A549 (cell line): Measurements from ENCODE around the gene MAD1L1. TPM values are rescaled to one million over a fixed set of nuclear protein-coding genes. Genes with fewer than 3 reads are reported as not detected.

ENCODE experiments used
- ATAC-seq, 2 experiments: fragments of 200-7000 bp in 1 of 2; fragments of >200 bp in 1 of 2; cut with Nextera tagmentation in 1 of 2; cut with Tn5 transposase in 1 of 2; 3 replicates each; pipeline versions ENCODE4 v1.8.0 to v1.9.1; 2018 to 2020; ENCODE audit warnings: mild to moderate bottlenecking in 1 of 2, moderate library complexity in 1 of 2
- CTCF ChIA-PET: fragments of 300-600 bp; sonication (Branson Sonifier 250); formaldehyde crosslinking; extraction: SDS; loops from one replicate; lab custom pipeline; 2021; ENCODE audit warnings: antibody characterized with exemption, inconsistent platforms; lab: Yijun Ruan, JAX
- POLR2A ChIA-PET: fragments of 350-600 bp; formaldehyde crosslinking; extraction: SDS; loops from one replicate; lab custom pipeline; 2021; ENCODE audit warnings: antibody characterized with exemption, inconsistent platforms; lab: Yijun Ruan, JAX
- DNase-seq, 2 experiments: peaks; one replicate each; pipeline versions ENCODE4 v3.0.0 to v3.0.0-alpha.2; 2011 to 2016; ENCODE audit warnings: low read depth in 1 of 2, low spot score in 1 of 2
- FAIRE-seq: peaks from 2 replicates; lab custom pipeline; 2011; peaks lifted over from hg19 to GRCh38; lab: Jason Lieb, UNC
- H3K27ac ChIP-seq, 2 experiments: fragments of >200 bp; sonication (Bioruptor Twin); formaldehyde crosslinking; 3 replicates each; pipeline ENCODE4 v1.5.1; 2016 to 2017
- H3K4me1 ChIP-seq: fragments of >200 bp; sonication (Bioruptor Twin); formaldehyde crosslinking; 3 replicates; pipeline ENCODE4 v1.6.1; 2016
- H3K4me2 ChIP-seq: fragments of >200 bp; sonication (Bioruptor Twin); formaldehyde crosslinking; 3 replicates; pipeline ENCODE4 v1.6.1; 2016
- H3K4me3 ChIP-seq: fragments of >200 bp; sonication (Bioruptor Twin); formaldehyde crosslinking; 3 replicates; pipeline ENCODE4 v1.5.1; 2016
- H3K9me3 ChIP-seq: fragments of >200 bp; sonication (Bioruptor Twin); formaldehyde crosslinking; 3 replicates; pipeline ENCODE4 v1.6.1; 2016
- CBX8 ChIP-seq: fragments of 200-600 bp; sonication (generic); IDR thresholded peaks from 2 replicates; pipeline ENCODE4 v1.6.1; 2016
- EHMT2 ChIP-seq: fragments of 200-600 bp; sonication (generic); IDR thresholded peaks from 2 replicates; pipeline ENCODE4 v1.6.1; 2016; ENCODE audit warnings: antibody characterized with exemption, low read depth, mild to moderate bottlenecking, moderate library complexity
- GATA3 ChIP-seq: IDR thresholded peaks from 2 replicates; pipeline ENCODE4 v1.6.1; 2012; ENCODE audit warnings: borderline replicate concordance
- HOXA7 ChIP-seq: fragments of 250-450 bp; sonication (Bioruptor Pico); IDR thresholded peaks from 2 replicates; pipeline ENCODE4 v1.5.0; 2020; ENCODE audit warnings: mild to moderate bottlenecking, moderate library complexity
- KDM5A ChIP-seq: fragments of 200-600 bp; sonication (generic); IDR thresholded peaks from 2 replicates; pipeline ENCODE4 v1.6.1; 2016; ENCODE audit warnings: antibody characterized with exemption, mild to moderate bottlenecking
- MAZ ChIP-seq: fragments of 150-350 bp; IDR thresholded peaks from 2 replicates; pipeline ENCODE4 v1.6.1; 2014; ENCODE audit warnings: antibody characterized with exemption, low read depth, low read length, borderline replicate concordance
- PHF8 ChIP-seq: fragments of 200-600 bp; sonication (generic); IDR thresholded peaks from 2 replicates; pipeline ENCODE4 v1.6.1; 2016; ENCODE audit warnings: low read depth, mild to moderate bottlenecking, antibody characterized with exemption, moderate library complexity, borderline replicate concordance
- POLR2AphosphoS2 ChIP-seq: conservative IDR thresholded peaks from 2 replicates; pipeline ENCODE4 v1.6.1; 2012; ENCODE audit warnings: low read length, improper control_type of control experiment, inconsistent platforms
- SREBF2 ChIP-seq: fragments of 450-650 bp; IDR thresholded peaks from 2 replicates; pipeline ENCODE4 v1.6.1; 2014; ENCODE audit warnings: mild to moderate bottlenecking, moderate library complexity
- ZC3H11A ChIP-seq: fragments of 450-650 bp; IDR thresholded peaks from 2 replicates; pipeline ENCODE4 v1.6.1; 2014; ENCODE audit warnings: antibody characterized with exemption, mild to moderate bottlenecking
- ZNF302 ChIP-seq: fragments of 250-450 bp; sonication (Bioruptor Pico); IDR thresholded peaks from 2 replicates; pipeline ENCODE4 v1.9.0; 2021; ENCODE audit warnings: inconsistent platforms, mild to moderate bottlenecking, moderate library complexity
- WGBS: methylation state at CpG from one replicate; pipeline ENCODE4 v1.1.6; 2017; ENCODE audit errors: missing lambda C conversion rate; 5-methylcytosine and 5-hydroxymethylcytosine counted together
- polyA plus RNA-seq, 4 experiments: library from polyadenylated mRNA; depleted of rRNA in 3 of 4; stranded (reverse); fragments of >200 nt; fragmentation: RNase III in 1 of 4; extraction: RNeasy Plus Mini Kit Qiagen cat#74134 plus additional on column Dnase treatment in 1 of 4; gene quantifications; 2 replicates in 3 of 4; 3 replicates in 1 of 4; pipeline ENCODE4 v1.2.3, GENCODE V29; 2011 to 2017
- TF ChIP-seq, protein P1 (sequence below): IDR thresholded peaks from 2 replicates; pipeline ENCODE4 v1.6.1; 2012
- TF ChIP-seq, protein P2 (sequence below): fragments of 250-450 bp; sonication (Bioruptor Pico); IDR thresholded peaks from 2 replicates; pipeline ENCODE4 v1.5.0; 2021; ENCODE audit warnings: mild to moderate bottlenecking, moderate library complexity, borderline replicate concordance
- TF ChIP-seq, protein P3 (sequence below): fragments of 150-350 bp; IDR thresholded peaks from 2 replicates; pipeline ENCODE4 v1.6.1; 2014; ENCODE audit warnings: low read depth, mild to moderate bottlenecking, low read length
- TF ChIP-seq, protein P4 (sequence below): fragments of >200 bp; sonication (Bioruptor Twin); formaldehyde crosslinking; IDR thresholded peaks from 2 replicates; pipeline ENCODE4 v1.6.1; 2016
- TF ChIP-seq, protein P5 (sequence below): IDR thresholded peaks from 2 replicates; pipeline ENCODE4 v1.6.1; 2012; ENCODE audit warnings: low read depth, borderline replicate concordance
- TF ChIP-seq, protein P6 (sequence below): IDR thresholded peaks from 2 replicates; pipeline ENCODE4 v1.6.1; 2012

Gene MAD1L1
- polyA plus RNA-seq, 2 of the 4 experiments (the other 2 are of a cell fraction): 13.6 to 16.6 TPM

DNA sequence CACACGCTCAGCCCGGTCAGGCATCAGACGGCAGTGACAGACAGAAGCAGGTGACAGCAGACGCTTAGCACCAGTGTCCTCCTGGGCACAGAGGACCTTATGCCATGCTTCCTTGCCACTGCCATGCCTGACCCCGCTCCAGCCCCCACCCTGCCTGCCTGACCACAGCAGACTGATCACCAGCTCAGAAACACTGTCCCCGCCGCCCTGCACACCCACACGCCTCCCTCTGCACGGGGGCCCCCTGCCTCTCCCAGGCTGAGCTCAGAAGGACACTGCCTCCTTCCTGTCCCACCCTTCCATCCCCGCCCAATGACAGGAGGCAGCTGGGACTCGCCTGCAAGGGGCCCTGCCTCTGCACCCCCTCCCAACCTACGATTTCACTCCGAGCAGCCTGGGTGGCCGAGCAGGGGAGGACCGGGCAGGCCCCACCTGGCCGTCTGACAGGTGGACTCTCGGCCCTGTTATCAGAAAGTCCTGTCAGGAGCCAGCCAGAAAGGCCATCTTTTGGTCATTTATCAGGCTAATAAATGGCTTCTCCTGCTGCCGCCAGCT lies 379.2 kb downstream of the MAD1L1 start:
- WGBS: 86% methylated on average over 16 of the region's 18 CpGs
- ATAC-seq (no peak), FAIRE-seq (no peak), DNase-seq (no peak)
- Histone ChIP-seq H3K4me2 (no peak overlapping the region), H3K4me1 (no peaks in the 10 kb centered on the region), H3K9me3 (no peaks in the 10 kb centered on the region), H3K27ac (no peak overlapping the region), H3K4me3 (no peak overlapping the region)
- TF ChIP-seq MAZ: no peak
- TF ChIP-seq, protein P1, sequence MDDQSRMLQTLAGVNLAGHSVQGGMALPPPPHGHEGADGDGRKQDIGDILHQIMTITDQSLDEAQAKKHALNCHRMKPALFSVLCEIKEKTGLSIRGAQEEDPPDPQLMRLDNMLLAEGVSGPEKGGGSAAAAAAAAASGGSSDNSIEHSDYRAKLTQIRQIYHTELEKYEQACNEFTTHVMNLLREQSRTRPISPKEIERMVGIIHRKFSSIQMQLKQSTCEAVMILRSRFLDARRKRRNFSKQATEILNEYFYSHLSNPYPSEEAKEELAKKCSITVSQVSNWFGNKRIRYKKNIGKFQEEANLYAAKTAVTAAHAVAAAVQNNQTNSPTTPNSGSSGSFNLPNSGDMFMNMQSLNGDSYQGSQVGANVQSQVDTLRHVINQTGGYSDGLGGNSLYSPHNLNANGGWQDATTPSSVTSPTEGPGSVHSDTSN: no peak
- TF ChIP-seq, protein P2, sequence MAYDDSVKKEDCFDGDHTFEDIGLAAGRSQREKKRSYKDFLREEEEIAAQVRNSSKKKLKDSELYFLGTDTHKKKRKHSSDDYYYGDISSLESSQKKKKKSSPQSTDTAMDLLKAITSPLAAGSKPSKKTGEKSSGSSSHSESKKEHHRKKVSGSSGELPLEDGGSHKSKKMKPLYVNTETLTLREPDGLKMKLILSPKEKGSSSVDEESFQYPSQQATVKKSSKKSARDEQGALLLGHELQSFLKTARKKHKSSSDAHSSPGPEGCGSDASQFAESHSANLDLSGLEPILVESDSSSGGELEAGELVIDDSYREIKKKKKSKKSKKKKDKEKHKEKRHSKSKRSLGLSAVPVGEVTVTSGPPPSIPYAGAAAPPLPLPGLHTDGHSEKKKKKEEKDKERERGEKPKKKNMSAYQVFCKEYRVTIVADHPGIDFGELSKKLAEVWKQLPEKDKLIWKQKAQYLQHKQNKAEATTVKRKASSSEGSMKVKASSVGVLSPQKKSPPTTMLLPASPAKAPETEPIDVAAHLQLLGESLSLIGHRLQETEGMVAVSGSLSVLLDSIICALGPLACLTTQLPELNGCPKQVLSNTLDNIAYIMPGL (CRISPR knock-in tag): no peak
- TF ChIP-seq SREBF2: no peak
- POLR2A ChIA-PET: no interaction called here
- CTCF ChIA-PET: no interaction called here

DNA sequence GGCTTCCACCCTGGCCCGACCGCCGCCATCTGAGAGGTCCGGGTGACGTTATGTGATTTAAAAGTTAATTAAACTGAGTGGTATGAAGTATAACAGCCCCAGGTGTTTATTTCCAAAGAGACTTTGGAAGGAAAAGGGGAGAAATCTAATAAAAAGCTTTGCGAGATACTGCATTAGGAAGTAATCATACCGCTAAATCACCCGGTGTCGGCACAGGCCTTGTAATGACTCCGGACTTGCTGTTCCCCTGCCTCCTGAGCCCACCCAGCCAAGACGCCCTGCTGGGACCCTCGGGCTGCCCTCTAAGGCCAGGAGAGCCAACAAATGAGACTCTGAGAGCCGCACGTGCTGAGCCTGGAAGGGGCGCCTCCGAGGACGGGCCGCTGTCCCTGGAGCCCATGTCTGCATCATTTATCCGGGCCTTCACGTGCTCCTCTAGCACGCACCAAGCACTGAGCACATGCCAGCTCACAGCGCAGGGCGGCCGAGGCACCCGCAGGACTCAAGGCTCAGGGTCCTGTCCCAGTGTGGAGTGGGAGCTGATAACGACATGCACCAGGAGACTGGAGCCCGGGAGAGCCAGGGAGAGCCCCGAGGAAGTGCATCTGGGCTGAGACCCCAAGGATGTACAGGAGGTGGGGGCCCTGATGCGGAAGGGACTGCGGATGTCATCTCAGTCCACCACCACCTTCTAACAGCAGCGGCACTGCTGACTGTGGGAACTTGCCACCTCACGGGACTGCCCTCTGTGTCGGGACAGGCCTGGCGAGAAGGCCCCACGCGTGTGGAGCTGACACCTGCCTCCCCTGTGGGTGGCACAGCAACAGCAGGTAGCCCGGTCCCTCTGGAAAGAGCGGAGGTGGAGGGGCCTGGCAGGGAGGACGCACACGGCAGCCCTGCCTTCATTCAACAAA lies 380.0 kb downstream of the MAD1L1 start:
- WGBS: 87% methylated on average over 39 of the region's 40 CpGs
- no peak for ATAC-seq

More for the DNA sequence above, 380.0 kb downstream of the MAD1L1 start:
- TF ChIP-seq, protein P3, sequence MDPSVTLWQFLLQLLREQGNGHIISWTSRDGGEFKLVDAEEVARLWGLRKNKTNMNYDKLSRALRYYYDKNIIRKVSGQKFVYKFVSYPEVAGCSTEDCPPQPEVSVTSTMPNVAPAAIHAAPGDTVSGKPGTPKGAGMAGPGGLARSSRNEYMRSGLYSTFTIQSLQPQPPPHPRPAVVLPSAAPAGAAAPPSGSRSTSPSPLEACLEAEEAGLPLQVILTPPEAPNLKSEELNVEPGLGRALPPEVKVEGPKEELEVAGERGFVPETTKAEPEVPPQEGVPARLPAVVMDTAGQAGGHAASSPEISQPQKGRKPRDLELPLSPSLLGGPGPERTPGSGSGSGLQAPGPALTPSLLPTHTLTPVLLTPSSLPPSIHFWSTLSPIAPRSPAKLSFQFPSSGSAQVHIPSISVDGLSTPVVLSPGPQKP: no peak
- TF ChIP-seq, protein P4, sequence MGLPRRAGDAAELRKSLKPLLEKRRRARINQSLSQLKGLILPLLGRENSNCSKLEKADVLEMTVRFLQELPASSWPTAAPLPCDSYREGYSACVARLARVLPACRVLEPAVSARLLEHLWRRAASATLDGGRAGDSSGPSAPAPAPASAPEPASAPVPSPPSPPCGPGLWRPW: no peak
- TF ChIP-seq EHMT2 (no peak), KDM5A (no peak), HOXA7 (CRISPR knock-in tag) (no peak), GATA3 (no peak), ZC3H11A (no peak), CBX8 (no peak), ZNF302 (CRISPR knock-in tag) (no peak), PHF8 (no peak), POLR2AphosphoS2 (no peak)
- TF ChIP-seq, protein P5, sequence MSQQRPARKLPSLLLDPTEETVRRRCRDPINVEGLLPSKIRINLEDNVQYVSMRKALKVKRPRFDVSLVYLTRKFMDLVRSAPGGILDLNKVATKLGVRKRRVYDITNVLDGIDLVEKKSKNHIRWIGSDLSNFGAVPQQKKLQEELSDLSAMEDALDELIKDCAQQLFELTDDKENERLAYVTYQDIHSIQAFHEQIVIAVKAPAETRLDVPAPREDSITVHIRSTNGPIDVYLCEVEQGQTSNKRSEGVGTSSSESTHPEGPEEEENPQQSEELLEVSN: no peak
- TF ChIP-seq, protein P6, sequence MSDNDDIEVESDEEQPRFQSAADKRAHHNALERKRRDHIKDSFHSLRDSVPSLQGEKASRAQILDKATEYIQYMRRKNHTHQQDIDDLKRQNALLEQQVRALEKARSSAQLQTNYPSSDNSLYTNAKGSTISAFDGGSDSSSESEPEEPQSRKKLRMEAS: no peak
- TF ChIP-seq, protein P2 (CRISPR knock-in tag): no peak
- ChIA-PET CTCF (no interaction called here), POLR2A (no interaction called here)
- Histone ChIP-seq H3K27ac (no peak overlapping the region), H3K4me3 (no peak overlapping the region), H3K4me1 (no peaks in the 10 kb centered on the region), H3K9me3 (no peaks in the 10 kb centered on the region), H3K4me2 (no peak overlapping the region)
- DNase-seq (no peak), FAIRE-seq (no peak)
